Activated gamma-delta T cell (primary cell): Measurements from ENCODE around the gene FGD5.
"Not testable (repeated sequence)": the region's sequence is repeated elsewhere in the genome, so short reads cannot be mapped to it uniquely, and the experiment has no call there.

Source experiments
- DNase-seq: peaks from one replicate; lab custom pipeline; 2025; lab: John Stamatoyannopoulos, UW

The FGD5 gene

GRCh38 chr3:14877469-14877868 is 58.7 kb downstream of the FGD5 start:
- DNase-seq: no peak

- DNase-seq: no peak
Observed at GRCh38 chr3:14879211-14879874, 60.6 kb downstream of the FGD5 start.

GRCh38 chr3:14880447-14881106 is 61.8 kb downstream of the FGD5 start:
- DNase-seq: no peak

GRCh38 chr3:14883226-14883625 is 64.5 kb downstream of the FGD5 start:
- DNase-seq: no peak

GRCh38 chr3:14884665-14885064 is 65.9 kb downstream of the FGD5 start:
- no peak for DNase-seq

- DNase-seq: no peak
Observed at GRCh38 chr3:14885307-14885706, 66.5 kb downstream of the FGD5 start.

GRCh38 chr3:14886101-14886500 is 67.3 kb downstream of the FGD5 start:
- no peak for DNase-seq

GRCh38 chr3:14889205-14889604 is 70.4 kb downstream of the FGD5 start:
- DNase-seq: no peak

GRCh38 chr3:14889943-14890342 is 71.2 kb downstream of the FGD5 start:
- DNase-seq: no peak

GRCh38 chr3:14890476-14890875 is 71.7 kb downstream of the FGD5 start:
- DNase-seq: no peak

- DNase-seq: no peak
Observed at GRCh38 chr3:14891135-14892132, 72.7 kb downstream of the FGD5 start.

GRCh38 chr3:14892226-14892625 is 73.5 kb downstream of the FGD5 start:
- DNase-seq: no peak

- no peak for DNase-seq
Observed at GRCh38 chr3:14894085-14894484, 75.3 kb downstream of the FGD5 start.

GRCh38 chr3:14897266-14897665 is 78.5 kb downstream of the FGD5 start:
- no peak for DNase-seq

- no peak for DNase-seq
Observed at GRCh38 chr3:14898929-14899328, 80.2 kb downstream of the FGD5 start.

- no peak for DNase-seq
Observed at GRCh38 chr3:14899993-14900618, 81.3 kb downstream of the FGD5 start.

- no peak for DNase-seq
Observed at GRCh38 chr3:14900881-14901873, 82.4 kb downstream of the FGD5 start.

- DNase-seq: no peak
Observed at GRCh38 chr3:14902719-14903118, 84.0 kb downstream of the FGD5 start.

GRCh38 chr3:14903501-14903900 is 84.7 kb downstream of the FGD5 start:
- DNase-seq: not testable (repeated sequence)

- no peak for DNase-seq
Observed at GRCh38 chr3:14905055-14905657, 86.4 kb downstream of the FGD5 start.
